ENCODE measurements around the gene ATP5F1E. TPM values are rescaled to one million over a fixed set of nuclear protein-coding genes. Genes with fewer than 3 reads are reported as not detected.
A peak's percentile ranks its signal among the peaks of the same experiment; 100 is the strongest.

ATP5F1E gene
- total RNA-seq (2021) (76.3 and 84.8 TPM in 2 replicates), Bru-seq, nascent RNA (percentile 94 among the genes with signal in this experiment), BruChase-seq, experiment 1, labeled RNA remaining after a 2-hour chase (percentile 73 among the genes with signal in this experiment), BruChase-seq, experiment 2, labeled RNA remaining after a 6-hour chase (percentile 73 among the genes with signal in this experiment)
- long read RNA-seq, transcript ATP5F1E-201 (3 exons, 3,665 nt): major isoform, 1,182 of 1,201 reads
- long read RNA-seq, partial matches to known transcripts: 2 of 1,201 reads
- long read RNA-seq, other reads (novel, unspliced or antisense): 16 of 1,201 reads

- TF ChIP-seq CTCF (conservative IDR thresholded peaks at IDR 0.05) (no peak), EZH2 (IDR thresholded peaks at IDR 0.05; ENCODE audit: low read depth) (no peak)
- H3K9me2 ChIP-seq (ENCODE audit: insufficient read depth): no peaks in the 10 kb centered on the region
- H3K4me1 ChIP-seq (replicated peaks; ENCODE audit: insufficient read depth): peaks cover 51% of the 10 kb centered on the region
- ChIA-PET POLR2A (ENCODE audit: unreplicated experiment) (interaction anchor here (0.6 to 1.0 kb wide), 7 partner anchors 12 to 954 kb away, joined by 3 to 24 read pairs (median 6); no protein-coding TSS in a partner anchor), CTCF (no interaction called here)
- H3K9me3 ChIP-seq (ENCODE audit: insufficient read depth, low read depth): no peaks in the 10 kb centered on the region
- peak within 1 kb of the TSS; percentile 94 for H2AFZ ChIP-seq
- peaks cover 72% of the 10 kb centered on the region for H3K79me2 ChIP-seq (ENCODE audit: low read depth)
- peaks cover 33% of the 10 kb centered on the region for H4K20me1 ChIP-seq (ENCODE audit: insufficient read depth)
- peak; percentile 90 to 98 for DNase-seq
- H3K4me3 ChIP-seq: peak within 1 kb of the TSS; percentile 80
- peak within 1 kb of the TSS; percentile 68 for H3K27ac ChIP-seq
- H3K4me2 ChIP-seq: peak within 1 kb of the TSS; percentile 79
- intact Hi-C loops (cut with micrococcal nuclease; ENCODE audit: unreplicated experiment): loop anchor here (1.0 to 5.0 kb wide), 2 partner anchors 21 to 50 kb away; partner anchors contain the start of gene NELFCD
- peaks cover 57% of the 10 kb centered on the region for H3K36me3 ChIP-seq (ENCODE audit: low read depth)
- no TSS peak for BruUV-seq (replicated peaks)
- H3K27me3 ChIP-seq (ENCODE audit: insufficient read depth, low read depth): no peaks in the 10 kb centered on the region
- peaks cover 52% of the 10 kb centered on the region for H3F3A ChIP-seq (ENCODE audit: insufficient read depth, low read depth)
Measured at GRCh38 chr20:59032023-59032712, at the start of gene ATP5F1E. Gene ATP5F1E (minus strand): TSS chr20:59032335. CDS start chr20:59032251, 84 bp downstream.

GRCh38 chr20:59081036-59081435, 48.9 kb upstream of the ATP5F1E start:
- no peak overlapping the region for H2AFZ ChIP-seq

More at GRCh38 chr20:59081036-59081435, 48.9 kb upstream of the ATP5F1E start:
- Histone ChIP-seq H3K27me3 (ENCODE audit: insufficient read depth, low read depth) (no peaks in the 10 kb centered on the region), H3F3A (ENCODE audit: insufficient read depth, low read depth) (peaks cover 21% of the 10 kb centered on the region; the same call in 1 of the 2 replicates), H3K4me2 (no peak overlapping the region), H3K9me2 (ENCODE audit: insufficient read depth) (no peaks in the 10 kb centered on the region), H3K36me3 (ENCODE audit: low read depth) (no peaks in the 10 kb centered on the region), H3K4me1 (replicated peaks; ENCODE audit: insufficient read depth) (peaks cover 33% of the 10 kb centered on the region), H4K20me1 (ENCODE audit: insufficient read depth) (no peaks in the 10 kb centered on the region), H3K27ac (no peak overlapping the region), H3K9me3 (ENCODE audit: insufficient read depth, low read depth) (no peaks in the 10 kb centered on the region), H3K4me3 (no peak overlapping the region), H3K79me2 (ENCODE audit: low read depth) (no peaks in the 10 kb centered on the region)
- ChIA-PET POLR2A (ENCODE audit: unreplicated experiment) (no interaction called here), CTCF (no interaction called here)
- BruUV-seq (replicated peaks): no TSS peak
- DNase-seq: no peak
- TF ChIP-seq CTCF (conservative IDR thresholded peaks at IDR 0.05) (no peak), EZH2 (IDR thresholded peaks at IDR 0.05; ENCODE audit: low read depth) (no peak)
- intact Hi-C loops (cut with micrococcal nuclease; ENCODE audit: unreplicated experiment): no loop called here

Data from PC-9 (cell line).